Measurements from ENCODE around the gene TRIP10.
A peak's percentile ranks its signal among the peaks of the same experiment; 100 is the strongest.

Gene TRIP10

DNA sequence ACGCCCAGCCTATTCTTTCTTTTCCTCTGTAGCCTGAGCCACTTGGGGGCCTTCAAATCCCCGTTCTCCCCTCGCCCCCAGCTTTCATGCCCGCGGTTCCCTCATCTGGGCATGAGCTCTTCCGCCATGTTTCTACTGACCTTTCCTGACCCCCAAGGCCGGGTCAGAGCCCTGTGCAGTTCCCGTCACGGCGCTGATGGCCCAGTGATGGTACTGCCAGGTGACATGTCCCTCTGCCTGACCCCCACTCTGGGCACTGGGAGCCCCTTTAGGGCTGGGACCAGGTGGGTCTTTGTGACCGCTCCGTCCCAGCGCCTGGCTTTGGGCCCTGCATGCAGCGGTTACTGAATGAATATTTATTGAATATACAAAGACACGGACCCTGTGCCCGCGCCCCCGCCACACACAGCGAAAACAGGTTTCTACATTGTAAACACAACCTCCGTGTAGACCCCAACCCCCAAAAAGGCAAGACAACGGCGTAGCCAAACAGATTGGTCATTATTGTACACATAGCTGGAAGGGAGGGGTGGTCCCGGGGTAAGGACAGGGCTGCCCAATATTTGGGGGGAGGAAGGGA is 9.8 kb upstream of the TRIP10 start:
- DNase-seq: no peak

GRCh38 chr19:6730153-6730804 is 9.2 kb upstream of the TRIP10 start:
- DNase-seq: no peak

DNA sequence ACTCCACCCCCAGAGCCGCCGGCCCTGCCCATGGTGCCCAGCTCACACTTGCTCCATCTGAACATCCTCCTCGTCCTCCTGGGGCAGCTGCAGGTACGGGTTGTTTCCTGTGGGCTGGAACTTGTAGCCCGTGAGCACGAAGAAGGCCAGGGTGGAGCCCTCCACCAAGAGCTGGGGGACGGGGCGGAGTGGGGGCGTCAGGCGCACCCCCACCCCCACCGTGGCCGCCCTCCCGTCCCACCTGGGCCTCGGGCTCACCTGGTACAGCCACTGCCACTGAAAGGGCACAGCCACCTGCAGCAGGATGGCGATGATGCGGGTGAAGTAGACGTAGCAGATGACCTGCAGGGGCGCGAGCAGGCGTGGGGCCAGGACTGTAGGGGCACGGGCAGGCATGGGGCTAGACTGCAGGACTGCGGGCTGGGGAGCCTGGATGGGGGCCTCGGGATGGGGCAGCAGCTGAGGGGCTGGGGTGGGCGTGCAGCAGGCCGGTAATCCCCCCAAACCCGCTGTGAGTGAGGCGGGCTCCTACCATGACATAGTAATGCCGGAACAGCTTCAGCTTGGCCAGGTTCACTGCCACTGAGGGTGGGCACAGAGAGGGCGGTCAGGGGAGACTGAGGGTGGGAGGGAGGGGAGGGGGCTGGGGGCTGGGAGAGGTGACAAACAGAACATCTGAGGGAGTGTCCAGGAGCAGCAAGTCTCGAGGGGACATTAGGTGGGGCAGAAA is 8.4 kb upstream of the TRIP10 start:
- no peak for DNase-seq

DNA sequence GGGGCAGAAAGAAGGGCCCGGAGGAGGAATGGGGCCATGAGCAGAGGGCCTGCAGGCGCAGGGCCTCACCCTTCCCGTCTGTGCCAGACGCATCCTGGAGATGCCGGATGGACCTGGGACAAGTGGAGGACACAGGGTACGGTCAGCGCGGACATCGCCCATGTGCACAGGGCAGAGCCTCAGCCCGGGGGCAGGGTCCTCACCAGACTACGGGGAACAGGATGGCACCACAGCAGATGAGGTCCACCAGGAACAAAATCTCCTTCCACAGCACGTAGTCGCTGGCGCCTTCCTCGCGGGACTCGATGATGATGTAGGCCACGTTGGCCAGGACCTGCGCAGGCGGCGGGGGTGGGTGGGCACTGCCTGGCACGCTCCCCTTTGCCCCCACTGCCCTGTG is 7.7 kb upstream of the TRIP10 start:
- DNase-seq: no peak

GRCh38 chr19:6732803-6733337 is 6.6 kb upstream of the TRIP10 start:
- no peak for DNase-seq

DNA sequence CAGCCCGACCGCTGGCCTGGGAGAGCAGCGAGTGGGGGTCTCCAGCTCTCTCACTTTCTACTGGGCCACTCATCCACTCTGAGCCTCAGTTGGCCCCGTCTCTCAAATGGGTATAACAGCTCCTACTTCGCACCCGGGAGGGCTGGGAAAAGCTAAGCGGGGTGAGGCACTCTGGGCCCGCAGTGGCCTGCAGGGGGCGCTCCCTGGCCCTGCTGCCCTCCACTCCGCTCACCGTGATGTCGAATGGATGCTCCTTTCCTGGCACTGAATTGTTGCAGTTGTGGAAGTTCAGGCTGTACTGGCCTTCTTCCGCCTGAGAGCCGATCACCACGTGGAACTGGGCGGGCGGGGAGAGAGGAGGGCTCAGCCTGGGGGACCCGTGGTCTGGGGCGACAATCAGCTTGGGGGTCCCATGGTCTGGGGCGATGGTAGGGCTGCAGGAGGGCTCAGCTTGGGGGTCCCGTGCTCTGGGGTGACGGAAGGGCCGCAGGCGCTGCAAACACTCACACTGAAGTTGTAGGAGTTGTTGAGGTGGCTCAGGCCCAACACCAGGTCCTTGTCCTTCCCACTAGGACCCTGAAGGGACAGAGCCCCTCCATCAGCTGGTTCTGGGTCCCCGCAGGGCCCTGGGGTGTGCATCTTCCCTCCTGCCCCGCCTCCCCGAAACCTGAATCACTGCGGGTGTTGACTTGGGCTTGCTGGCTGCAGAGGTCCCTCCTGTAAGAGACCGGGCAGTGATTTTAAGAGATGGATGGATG is 6.0 kb upstream of the TRIP10 start:
- DNase-seq: no peak

- DNase-seq: no peak
Observed at GRCh38 chr19:6734096-6734696, 5.3 kb upstream of the TRIP10 start.

GRCh38 chr19:6735181-6735911 is 4.1 kb upstream of the TRIP10 start:
- peak; percentile 22 for DNase-seq

DNA sequence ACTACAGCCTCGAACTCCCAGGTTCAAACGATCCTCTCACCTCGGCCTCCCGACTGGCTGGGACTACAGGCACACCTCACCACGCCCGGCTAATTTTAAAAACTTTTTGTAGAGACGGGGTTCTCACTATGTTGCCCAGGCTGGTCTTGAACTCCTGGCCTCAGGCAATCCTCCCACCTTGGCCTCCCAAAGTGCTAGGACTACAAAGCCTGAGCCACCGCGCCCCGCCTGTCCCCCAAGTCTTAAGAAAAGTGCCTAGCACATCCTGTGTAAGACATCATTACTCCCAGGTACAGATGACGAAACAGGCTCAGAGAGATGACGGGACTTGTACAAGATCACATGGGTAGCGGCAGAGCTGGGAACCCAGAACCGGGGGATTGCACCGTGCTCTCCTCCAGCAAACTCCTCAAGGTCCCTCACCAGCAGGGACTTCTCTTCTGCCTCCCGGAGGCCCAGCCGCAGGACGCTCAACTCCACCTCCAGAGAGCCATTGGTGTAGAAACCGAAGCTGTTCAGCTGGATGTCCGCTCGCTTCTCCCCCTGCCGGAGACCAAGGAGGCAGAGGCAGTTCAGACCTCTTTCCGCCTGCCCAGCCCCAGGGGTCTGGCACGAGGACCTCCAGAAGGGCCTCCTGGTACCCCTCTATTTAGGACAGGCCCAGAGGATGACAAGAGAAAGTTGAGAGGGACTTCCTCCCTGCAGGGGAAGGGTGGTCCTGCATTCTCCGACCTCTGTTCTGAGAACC is 3.1 kb upstream of the TRIP10 start:
- peak; percentile 87 for DNase-seq

DNA sequence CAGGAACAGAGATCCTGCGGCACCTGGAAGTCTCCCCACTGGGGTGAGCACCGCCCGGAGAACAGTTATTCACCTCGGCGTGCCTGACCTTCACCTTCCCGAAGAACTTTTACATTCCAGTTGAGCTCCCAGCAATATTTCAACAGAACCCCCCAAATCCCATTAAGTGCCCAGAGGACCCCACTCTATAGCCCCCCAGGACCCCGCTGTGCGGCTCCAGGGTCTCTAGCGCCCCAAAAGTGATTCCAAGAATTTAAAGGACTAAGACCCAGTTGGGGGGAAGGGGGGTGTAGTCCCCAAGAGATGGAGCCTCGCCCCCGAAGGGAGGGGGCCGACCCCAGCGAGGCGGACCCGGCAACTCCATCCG is 2.6 kb upstream of the TRIP10 start:
- DNase-seq: no peak

GRCh38 chr19:6737284-6737872 is 2.1 kb upstream of the TRIP10 start, which contains the start of gene GPR108:
GPR108 (minus strand) TSS chr19:6737580; CDS start chr19:6737576, 4 bp downstream.
- peak; percentile 100 for DNase-seq

- DNase-seq: peak; percentile 86
Observed at GRCh38 chr19:6737873-6738786, 1.4 kb upstream of the TRIP10 start.

- DNase-seq: peak; percentile 40
Observed at GRCh38 chr19:6738787-6739389, 592 bp upstream of the TRIP10 start.

DNA sequence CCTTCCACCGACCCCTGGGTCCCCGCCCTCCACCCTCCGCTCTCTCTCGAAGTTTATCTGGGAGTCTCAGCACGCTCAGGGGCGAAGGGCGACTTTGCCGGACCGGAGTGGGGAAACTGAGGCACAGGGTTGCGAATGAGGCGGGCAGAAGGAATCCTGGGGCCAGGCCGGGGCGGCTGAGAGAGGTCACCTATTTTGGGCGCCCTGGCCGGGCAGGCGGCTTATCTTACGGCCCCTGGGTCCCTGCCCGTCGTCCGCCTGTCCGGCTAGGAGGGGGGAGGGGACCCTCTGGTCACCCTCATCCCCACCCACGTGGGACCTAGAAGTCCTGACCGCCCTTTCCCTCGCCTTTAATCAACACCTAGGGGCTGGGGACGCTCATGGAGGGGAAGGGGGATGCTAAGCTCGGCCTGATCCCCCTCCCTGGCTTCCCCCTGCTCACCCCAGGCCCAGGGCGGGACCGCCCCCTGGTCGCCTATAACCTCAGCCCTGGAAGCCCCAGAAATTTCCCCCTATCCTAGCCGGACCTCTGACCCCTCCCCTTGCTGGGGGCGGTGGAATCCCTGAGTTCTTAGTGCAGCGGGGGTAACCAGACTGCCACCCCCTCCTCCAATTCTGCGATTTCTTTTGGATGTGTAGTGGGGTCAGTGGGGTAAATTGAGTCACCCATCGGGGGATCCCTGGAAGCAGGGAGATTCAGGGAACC is 556 bp downstream of the TRIP10 start:
- DNase-seq: no peak

DNA sequence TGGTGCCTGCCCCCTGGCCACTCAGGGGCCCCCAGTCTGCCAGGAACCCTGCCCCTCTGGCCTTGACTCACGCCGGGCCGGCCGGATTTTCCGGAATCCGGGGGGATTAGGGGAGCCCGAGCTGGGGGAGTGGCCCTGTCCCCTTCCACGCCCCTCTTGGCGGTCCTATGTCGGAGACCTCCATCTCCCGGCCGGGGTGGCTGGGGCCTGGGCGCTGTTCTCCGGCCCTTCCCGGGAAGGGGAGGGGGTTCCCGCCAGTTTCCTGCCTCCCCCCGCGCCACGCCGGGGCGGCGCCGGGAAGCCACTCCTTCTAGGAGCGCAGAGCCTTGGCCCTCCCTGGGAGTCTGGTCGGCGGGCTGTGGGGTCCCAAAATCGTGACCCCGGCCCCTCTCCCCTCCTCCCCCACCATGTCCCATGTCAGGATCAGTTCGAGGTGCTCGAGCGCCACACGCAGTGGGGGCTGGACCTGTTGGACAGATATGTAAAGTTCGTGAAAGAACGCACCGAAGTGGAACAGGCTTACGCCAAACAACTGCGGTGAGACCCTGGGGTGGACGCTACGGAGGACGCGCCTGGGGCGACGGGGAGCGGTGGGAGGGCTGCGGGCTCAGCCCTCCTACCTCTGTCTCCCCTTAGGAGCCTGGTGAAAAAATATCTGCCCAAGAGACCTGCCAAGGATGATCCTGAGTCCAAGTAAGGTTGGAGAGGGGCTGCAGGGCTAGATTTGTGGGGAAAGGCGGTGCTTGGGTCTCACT is 1.3 kb downstream of the TRIP10 start:
- peak; percentile 43 for DNase-seq

DNA sequence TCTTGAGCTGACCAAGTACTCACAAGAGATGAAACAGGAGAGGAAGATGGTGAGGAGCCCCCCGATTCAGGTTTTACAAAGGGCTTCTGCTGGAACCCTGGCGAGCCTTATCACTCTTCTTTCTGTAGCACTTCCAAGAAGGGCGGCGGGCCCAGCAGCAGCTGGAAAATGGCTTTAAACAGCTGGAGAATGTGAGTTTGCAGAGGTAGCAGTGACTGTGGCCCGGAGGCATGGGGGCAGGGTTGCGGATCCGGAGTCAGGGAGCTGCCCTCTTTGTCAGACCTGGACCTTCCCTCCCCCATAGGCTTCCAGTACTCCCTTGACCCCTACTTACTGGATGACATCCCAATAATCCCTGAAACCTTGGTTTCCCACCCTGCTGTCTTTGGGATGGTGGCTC is 3.6 kb downstream of the TRIP10 start:
- no peak for DNase-seq

GRCh38 chr19:6743714-6744380 is 4.4 kb downstream of the TRIP10 start:
- no peak for DNase-seq

Data from fibroblast of skin of right biceps (primary cell).